Chondrocyte (in vitro differentiated cells): ENCODE results near the gene PARD6A. TPM values are rescaled to one million over a fixed set of nuclear protein-coding genes. Genes with fewer than 3 reads are reported as not detected.
A peak's percentile ranks its signal among the peaks of the same experiment; 100 is the strongest.

Experiments
- DNase-seq: peaks from one replicate; pipeline ENCODE4 v3.0.0; 2021; ENCODE audit warnings: mixed read lengths, low spot score
- H3K27ac Mint-ChIP-seq: one replicate; pipeline ENCODE4 v1.8.0; 2021; ENCODE audit warnings: mild to moderate bottlenecking, moderate library complexity, mixed read lengths; ENCODE audit not compliant: unreplicated experiment
- H3K27me3 Mint-ChIP-seq: 2 replicates; pipeline ENCODE4 v1.8.0; 2021; ENCODE audit warnings: low read depth, mixed read lengths
- H3K36me3 Mint-ChIP-seq: 2 replicates; pipeline ENCODE4 v1.8.0; 2021; ENCODE audit warnings: low read depth, mixed read lengths
- H3K4me1 Mint-ChIP-seq: 2 replicates; pipeline ENCODE4 v1.8.0; 2021; ENCODE audit warnings: low read depth, mild to moderate bottlenecking, mixed read lengths
- H3K4me3 Mint-ChIP-seq: one replicate; pipeline ENCODE4 v1.8.0; 2021; ENCODE audit warnings: mild to moderate bottlenecking, moderate library complexity, mixed read lengths; ENCODE audit not compliant: unreplicated experiment
- H3K9me3 Mint-ChIP-seq: 2 replicates; pipeline ENCODE4 v1.8.0; 2021; ENCODE audit warnings: low read depth, mixed read lengths
- CTCF ChIP-seq: fragments of 200-600 bp; sonication (generic); IDR thresholded peaks from 2 replicates; pipeline ENCODE4 v1.5.0; 2021; ENCODE audit warnings: antibody characterized with exemption, mild to moderate bottlenecking, moderate library complexity
- total RNA-seq: library from RNA; stranded (reverse); gene quantifications from 3 replicates; pipeline ENCODE4 v1.2.1, GENCODE V29; 2021

PARD6A gene
- total RNA-seq, 1 donor from 2014 or later = 3.5 TPM

DNA sequence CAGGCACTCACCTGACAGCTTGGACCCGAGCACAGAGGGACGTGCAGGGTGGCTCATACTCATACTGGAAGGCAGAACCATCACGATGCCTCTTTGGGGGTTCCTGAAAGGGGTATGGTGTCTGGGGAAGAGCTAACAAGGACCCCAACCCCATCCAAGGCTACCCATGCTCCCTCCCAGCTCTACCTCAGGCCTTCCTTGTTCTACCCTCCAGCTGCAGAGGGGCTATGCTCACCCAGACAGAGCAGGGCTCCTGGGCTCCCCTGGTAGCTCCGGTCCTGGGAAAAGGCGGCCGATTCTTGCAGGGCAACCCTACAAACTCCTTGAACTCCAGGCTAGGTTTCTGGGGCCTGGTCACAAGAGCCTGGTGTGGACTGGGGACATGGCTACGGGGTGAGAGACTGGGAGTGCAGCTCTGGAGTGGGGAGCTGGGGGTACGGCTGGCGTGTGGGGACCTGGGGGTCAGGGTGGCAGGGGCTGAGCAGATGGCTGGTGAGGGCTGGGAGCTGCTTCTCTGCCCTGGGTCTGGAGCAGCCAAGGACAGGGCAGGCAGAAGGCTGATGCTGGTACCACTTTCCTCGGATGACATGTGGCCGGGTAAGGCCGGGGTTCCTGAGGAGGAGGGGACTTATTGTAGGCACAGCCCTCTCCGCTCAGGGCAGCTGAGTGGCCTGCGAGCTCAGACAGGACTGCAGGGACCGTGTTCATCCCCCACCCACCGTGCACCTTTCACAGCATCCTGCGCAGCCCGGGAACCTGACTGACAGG, 2.8 kb upstream of the PARD6A start:
- Mint-ChIP-seq H3K36me3 (no peaks in the 10 kb centered on the region), H3K27me3 (peaks cover 5% of the 10 kb centered on the region), H3K9me3 (no peaks in the 10 kb centered on the region), H3K4me1 (peaks cover 20% of the 10 kb centered on the region), H3K4me3 (no peak overlapping the region), H3K27ac (no peak overlapping the region)
- no peak for TF ChIP-seq CTCF
- no peak for DNase-seq

DNA sequence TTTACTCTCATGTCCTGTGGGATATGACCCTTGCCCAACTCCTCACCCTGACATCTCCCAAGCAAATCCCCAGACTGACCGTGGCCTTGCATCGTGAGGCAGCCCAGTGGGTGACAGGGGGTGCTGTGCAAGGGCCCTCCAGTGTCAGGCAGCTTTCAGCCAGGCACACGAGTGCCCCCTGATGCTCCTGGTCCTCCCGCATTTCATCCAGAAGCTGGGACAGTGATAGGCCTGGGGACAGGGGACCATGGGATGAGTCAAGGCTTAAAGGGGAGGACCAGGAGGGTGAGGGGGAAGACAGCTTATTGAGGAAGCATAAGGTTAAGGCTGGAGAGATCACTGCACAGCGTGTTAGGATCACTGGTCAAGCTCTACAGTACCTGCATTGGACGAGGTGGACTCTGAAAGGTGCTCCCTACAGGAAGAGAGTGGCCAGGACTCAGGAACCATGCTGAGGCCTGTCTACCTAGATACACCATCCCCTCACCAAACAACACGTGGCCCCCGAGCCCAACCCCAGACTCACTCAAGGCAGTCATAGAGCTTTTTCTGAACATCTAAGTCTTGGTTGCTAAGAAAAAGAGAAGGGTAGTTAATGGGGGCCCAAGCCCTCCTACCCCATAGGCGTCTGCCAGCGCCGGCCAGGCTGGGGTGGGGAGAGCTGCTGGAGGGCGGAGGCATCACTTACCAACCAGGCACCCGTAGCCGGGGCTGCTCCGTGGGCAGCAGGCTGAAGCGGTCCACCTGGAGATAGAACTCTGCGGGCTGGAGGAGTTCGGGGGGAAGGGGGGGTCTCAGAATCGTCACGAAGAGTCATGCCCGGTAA, 1.7 kb upstream of the PARD6A start:
- Mint-ChIP-seq H3K4me1 (peaks cover 17% of the 10 kb centered on the region), H3K4me3 (peak overlapping the region; percentile 87), H3K27me3 (peaks cover 3% of the 10 kb centered on the region), H3K9me3 (no peaks in the 10 kb centered on the region), H3K36me3 (no peaks in the 10 kb centered on the region), H3K27ac (no peak overlapping the region)
- no peak for TF ChIP-seq CTCF
- DNase-seq = peak; percentile 38

GRCh38 chr16:67659675-67660563, 841 bp upstream of the PARD6A start, which contains the start of gene ACD:
TSS of gene ACD (minus strand) at chr16:67660260. CDS start at chr16:67660220, 40 bp downstream.
- H3K36me3 Mint-ChIP-seq = no peaks in the 10 kb centered on the region
- DNase-seq = peak; percentile 97
- H3K27me3 Mint-ChIP-seq = peaks cover 3% of the 10 kb centered on the region
- H3K9me3 Mint-ChIP-seq = no peaks in the 10 kb centered on the region
- TF ChIP-seq CTCF = no peak
- peak within 1 kb of the TSS; percentile 87 for H3K4me3 Mint-ChIP-seq
- peaks cover 17% of the 10 kb centered on the region for H3K4me1 Mint-ChIP-seq
- peak within 1 kb of the TSS; percentile 97 for H3K27ac Mint-ChIP-seq

DNA sequence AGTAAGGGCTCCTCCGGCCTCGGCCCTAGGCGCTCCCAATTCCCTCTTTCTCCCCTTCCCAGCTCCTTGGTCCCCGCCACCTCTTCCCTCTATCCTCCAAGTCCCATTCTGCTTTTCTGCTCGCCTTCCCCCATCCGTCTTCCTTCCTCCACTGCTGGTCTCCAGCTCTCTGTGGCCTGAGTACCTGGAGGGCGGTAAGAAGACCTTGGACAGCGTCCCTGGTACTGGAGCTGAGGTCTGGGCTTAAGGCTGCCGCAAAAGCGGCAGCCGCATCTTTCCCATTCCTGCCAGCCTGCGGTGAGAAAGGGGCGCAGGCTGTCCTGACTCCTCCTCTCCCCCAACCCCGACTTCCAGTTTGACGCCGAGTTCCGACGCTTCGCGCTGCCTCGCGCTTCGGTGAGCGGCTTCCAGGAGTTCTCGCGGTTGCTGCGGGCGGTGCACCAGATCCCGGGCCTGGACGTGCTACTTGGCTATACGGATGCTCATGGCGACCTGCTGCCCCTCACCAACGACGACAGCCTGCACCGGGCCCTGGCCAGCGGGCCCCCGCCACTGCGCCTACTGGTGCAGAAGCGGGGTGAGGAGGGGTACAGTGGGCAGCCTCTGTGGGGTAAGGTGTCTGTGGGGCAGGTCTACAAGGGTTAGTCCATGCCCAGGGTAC, 471 bp downstream of the PARD6A start:
- H3K36me3 Mint-ChIP-seq = no peaks in the 10 kb centered on the region
- no peaks in the 10 kb centered on the region for H3K27me3 Mint-ChIP-seq
- peak overlapping the region; percentile 93 for H3K27ac Mint-ChIP-seq
- no peak for DNase-seq
- H3K4me1 Mint-ChIP-seq = peaks cover 23% of the 10 kb centered on the region
- TF ChIP-seq CTCF = no peak
- peak overlapping the region; percentile 87 for H3K4me3 Mint-ChIP-seq
- H3K9me3 Mint-ChIP-seq = no peaks in the 10 kb centered on the region
